ENCODE data around the gene NR2F1-AS1.

Gene NR2F1-AS1

GRCh38 chr5:93603078-93603792, 22.2 kb upstream of the NR2F1-AS1 start:
- no peak for DNase-seq

- DNase-seq: no peak
Observed at GRCh38 chr5:93602241-93603077, 21.4 kb upstream of the NR2F1-AS1 start.

GRCh38 chr5:93601802-93602155, 20.8 kb upstream of the NR2F1-AS1 start:
- no peak for DNase-seq

- DNase-seq: no peak
Observed at GRCh38 chr5:93601071-93601801, 20.2 kb upstream of the NR2F1-AS1 start.

- no peak for DNase-seq
Observed at GRCh38 chr5:93600409-93601070, 19.5 kb upstream of the NR2F1-AS1 start.

- no peak for DNase-seq
Observed at GRCh38 chr5:93599399-93600120, 18.5 kb upstream of the NR2F1-AS1 start.

GRCh38 chr5:93599001-93599379, 18.0 kb upstream of the NR2F1-AS1 start:
- DNase-seq: no peak

GRCh38 chr5:93598091-93599000, 17.3 kb upstream of the NR2F1-AS1 start:
- DNase-seq: no peak

GRCh38 chr5:93596676-93597490, 15.9 kb upstream of the NR2F1-AS1 start:
- DNase-seq: no peak

GRCh38 chr5:93596310-93596675, 15.3 kb upstream of the NR2F1-AS1 start:
- no peak for DNase-seq

GRCh38 chr5:93595420-93596147, 14.6 kb upstream of the NR2F1-AS1 start:
- DNase-seq: no peak

- DNase-seq: no peak
Observed at GRCh38 chr5:93594591-93595419, 13.8 kb upstream of the NR2F1-AS1 start.

- no peak for DNase-seq
Observed at GRCh38 chr5:93593476-93594131, 12.6 kb upstream of the NR2F1-AS1 start.

- DNase-seq: no peak
Observed at GRCh38 chr5:93592883-93593282, 11.9 kb upstream of the NR2F1-AS1 start.

GRCh38 chr5:93591323-93591945, 10.4 kb upstream of the NR2F1-AS1 start:
- DNase-seq: no peak

GRCh38 chr5:93590493-93590892, 9.5 kb upstream of the NR2F1-AS1 start:
- no peak for DNase-seq

GRCh38 chr5:93589829-93590215, 8.8 kb upstream of the NR2F1-AS1 start:
- DNase-seq: no peak

All from NCI-H774 (cell line).